AG10803 (cell line): ENCODE data around the gene NUCKS1.
A peak's percentile ranks its signal among the peaks of the same experiment; 100 is the strongest.

Experiments
- DNase-seq: peaks from one replicate; pipeline ENCODE4 v3.0.0; 2010; ENCODE audit warnings: low read depth
- H3K4me3 ChIP-seq: 2 replicates; pipeline ENCODE4 v1.5.1; 2011; ENCODE audit warnings: mild to moderate bottlenecking, low read length, control low read depth
- TF ChIP-seq, protein P1 (sequence below): conservative IDR thresholded peaks from 2 replicates; pipeline ENCODE4 v1.5.1; 2011; ENCODE audit warnings: mild to moderate bottlenecking, low read length, control low read depth, inconsistent platforms

The NUCKS1 gene

DNA sequence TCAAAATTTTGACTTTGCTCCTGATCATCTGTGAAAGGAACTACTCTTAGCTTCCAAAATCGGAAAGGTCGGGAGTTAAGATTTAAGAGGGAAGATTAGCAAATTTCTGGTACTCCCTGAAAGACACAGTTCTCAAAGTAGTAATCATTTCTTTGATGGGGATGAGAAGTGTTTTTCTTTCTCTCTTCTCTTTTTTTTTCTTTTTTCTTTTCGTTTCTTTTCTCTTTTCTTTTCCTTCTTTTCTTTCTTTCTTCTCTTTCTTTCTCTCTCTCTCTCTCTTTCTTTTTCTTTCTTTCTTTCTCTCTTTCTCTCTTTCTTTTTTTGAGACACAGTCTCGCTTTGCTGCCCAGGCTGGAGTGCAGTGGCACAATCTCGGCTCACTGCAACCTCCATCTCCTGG lies 30.4 kb upstream of the NUCKS1 start:
- DNase-seq, result no peak
- TF ChIP-seq, protein P1, sequence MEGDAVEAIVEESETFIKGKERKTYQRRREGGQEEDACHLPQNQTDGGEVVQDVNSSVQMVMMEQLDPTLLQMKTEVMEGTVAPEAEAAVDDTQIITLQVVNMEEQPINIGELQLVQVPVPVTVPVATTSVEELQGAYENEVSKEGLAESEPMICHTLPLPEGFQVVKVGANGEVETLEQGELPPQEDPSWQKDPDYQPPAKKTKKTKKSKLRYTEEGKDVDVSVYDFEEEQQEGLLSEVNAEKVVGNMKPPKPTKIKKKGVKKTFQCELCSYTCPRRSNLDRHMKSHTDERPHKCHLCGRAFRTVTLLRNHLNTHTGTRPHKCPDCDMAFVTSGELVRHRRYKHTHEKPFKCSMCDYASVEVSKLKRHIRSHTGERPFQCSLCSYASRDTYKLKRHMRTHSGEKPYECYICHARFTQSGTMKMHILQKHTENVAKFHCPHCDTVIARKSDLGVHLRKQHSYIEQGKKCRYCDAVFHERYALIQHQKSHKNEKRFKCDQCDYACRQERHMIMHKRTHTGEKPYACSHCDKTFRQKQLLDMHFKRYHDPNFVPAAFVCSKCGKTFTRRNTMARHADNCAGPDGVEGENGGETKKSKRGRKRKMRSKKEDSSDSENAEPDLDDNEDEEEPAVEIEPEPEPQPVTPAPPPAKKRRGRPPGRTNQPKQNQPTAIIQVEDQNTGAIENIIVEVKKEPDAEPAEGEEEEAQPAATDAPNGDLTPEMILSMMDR, result no peak
- no peak overlapping the region for H3K4me3 ChIP-seq

DNA sequence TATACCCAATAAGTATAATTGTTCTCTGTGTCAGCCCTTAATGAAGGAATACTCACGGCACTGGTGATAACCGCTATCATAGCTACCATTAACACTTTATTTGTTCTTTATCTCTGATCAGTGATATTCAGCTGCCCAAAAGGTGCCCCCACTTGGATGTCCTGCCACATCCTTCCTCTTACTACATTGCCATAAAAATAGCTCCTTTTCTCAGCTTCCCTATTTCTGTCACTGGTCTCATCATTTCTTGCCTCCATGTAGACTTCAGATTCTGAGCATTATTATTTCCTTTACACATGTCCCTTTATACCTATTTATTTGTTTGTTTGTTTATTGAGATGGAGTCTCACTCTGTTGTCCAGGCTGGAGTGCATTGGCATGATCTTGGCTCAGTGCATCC lies 28.0 kb upstream of the NUCKS1 start:
- no peak for DNase-seq

DNA sequence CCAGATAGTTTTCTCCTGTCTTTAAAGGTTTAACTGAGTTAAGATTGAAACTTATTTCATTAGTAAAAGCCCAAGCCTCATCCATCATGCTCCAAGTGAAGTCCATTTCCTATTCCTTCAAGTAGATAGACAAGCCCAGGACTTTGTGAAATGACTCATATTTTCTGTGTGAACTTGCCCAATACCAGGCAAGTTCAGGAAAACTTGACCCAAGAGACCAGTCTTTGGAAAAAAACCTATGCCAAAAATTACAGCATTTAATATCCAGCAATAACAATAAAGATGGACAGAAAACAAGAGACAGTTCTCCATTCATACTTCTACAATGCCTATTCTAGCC lies 25.7 kb upstream of the NUCKS1 start:
- H3K4me3 ChIP-seq, result peak overlapping the region; percentile 96
- peak; percentile 63 for DNase-seq
- TF ChIP-seq, protein P1, result no peak

More for the DNA sequence above, 28.0 kb upstream of the NUCKS1 start:
- TF ChIP-seq, protein P1, result no peak
- no peak overlapping the region for H3K4me3 ChIP-seq

DNA sequence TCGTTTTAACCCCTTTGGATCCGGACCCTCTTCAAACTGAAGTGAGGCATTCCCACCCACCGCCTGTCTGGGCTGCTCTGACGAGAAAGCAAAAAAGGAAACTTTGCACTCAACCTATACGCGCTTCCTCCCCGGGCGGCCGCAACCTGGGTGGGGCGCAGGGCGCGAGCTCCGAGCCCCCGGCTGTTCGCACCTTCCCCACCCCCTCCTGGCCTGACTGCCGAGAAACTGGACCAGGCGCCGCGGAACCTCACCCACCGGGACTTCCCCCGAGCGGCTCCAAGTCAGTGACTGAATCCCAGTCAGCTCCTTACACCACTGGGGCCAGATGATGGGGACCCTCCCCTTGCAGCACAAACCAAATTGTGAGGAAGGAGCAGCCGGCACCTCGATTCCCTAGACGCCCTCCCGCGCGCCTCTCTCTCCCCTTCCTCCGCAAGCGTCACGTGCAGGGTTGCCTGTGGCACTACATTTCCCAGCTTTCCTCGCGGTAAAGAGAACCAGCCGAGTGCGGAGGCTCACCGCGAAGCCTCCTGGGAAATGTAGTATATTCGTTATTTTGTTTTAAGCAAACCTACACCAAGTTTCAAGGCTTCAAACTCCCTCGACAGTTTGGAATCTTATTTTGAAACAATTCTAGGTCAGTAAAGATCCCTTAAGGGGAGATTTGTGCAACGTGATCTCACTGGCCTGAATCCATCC lies 25.2 kb upstream of the NUCKS1 start, which contains the start of gene RAB29:
RAB29 (minus strand) TSS at position 468 of the 702 bp plus-strand sequence. CDS start 526 bp downstream, outside the sequence.
- DNase-seq, result peak; percentile 76
- TF ChIP-seq, protein P1, result no peak
- peak within 1 kb of the TSS; percentile 96 for H3K4me3 ChIP-seq

DNA sequence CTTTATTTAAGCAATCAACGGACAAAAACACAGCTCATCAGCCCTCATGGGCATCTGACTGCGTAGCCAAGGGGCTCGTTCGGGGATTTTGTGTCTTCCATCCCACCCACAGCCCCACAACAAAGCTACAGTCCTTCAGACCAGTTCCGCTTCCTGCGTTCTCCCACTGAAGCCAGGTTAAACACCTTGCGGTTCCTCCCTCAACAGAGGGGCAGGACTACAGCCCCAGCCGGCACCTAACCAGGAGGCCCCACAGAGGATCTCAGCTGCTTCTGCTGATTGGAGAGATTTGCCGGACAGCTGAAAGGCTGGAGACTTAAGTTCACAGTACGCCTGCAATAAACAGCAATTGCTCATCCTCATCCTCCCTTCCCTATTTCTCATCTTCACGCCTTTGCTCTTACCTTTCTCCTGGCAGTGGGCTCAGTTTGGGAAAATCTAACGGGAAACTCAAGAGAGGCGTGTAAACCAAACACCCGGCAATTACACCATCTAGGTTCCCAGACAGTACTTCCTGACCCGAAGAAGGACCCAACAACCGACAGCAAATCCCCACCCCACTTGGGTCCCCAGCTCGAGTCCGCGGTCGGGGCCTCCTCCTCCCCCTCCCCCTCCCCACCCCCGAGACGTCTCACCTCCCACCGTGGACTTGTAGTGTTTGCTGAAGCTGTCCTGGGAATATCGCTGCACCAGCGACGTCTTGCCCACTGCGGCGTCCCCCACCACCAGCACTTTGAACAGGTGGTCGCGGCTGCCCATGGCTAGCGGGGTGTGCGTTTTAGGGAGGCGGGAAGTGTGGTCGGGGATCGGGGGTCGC lies 24.4 kb upstream of the NUCKS1 start:
- H3K4me3 ChIP-seq, result peak overlapping the region; percentile 96
- TF ChIP-seq, protein P1, result no peak
- DNase-seq, result no peak

DNA sequence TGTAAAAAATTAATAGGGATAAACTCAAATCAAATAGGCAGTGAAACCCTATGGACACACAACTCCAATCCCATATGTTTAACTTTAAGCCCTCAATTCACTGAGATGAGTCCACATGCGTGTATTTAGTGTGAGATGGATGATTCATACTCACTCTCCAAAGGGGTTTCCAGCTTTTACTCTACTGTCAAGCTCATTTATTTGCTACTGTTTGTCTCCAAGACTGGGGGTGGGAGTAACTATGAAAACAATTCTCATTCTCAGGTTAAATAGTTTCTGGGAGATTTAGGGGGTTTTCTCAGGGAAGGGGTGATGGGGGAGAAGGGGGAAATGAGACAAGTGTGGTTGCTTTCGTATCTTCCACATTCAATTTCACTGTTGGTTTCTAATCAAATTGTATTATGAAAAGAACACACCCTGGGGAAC lies 22.6 kb upstream of the NUCKS1 start:
- no peak for DNase-seq
- H3K4me3 ChIP-seq, result no peak overlapping the region
- TF ChIP-seq, protein P1, result no peak
